A673 (cell line): ENCODE results near the gene RBFOX1. TPM values are rescaled to one million over a fixed set of nuclear protein-coding genes. Genes with fewer than 3 reads are reported as not detected.

Experiments used
- BruUV-seq: library from RNA; stranded (reverse); fragments of 400-500 nt; replicated peaks from 2 replicates; lab custom pipeline; 2021; lab: Mats Ljungman, UMichigan
- CTCF ChIA-PET: fragments of 300-600 bp; sonication (Branson Sonifier 250); formaldehyde crosslinking; loops from one replicate; lab custom pipeline; 2022; ENCODE audit warnings: antibody characterized with exemption; lab: Charles Lee
- POLR2A ChIA-PET: fragments of 300-600 bp; sonication (Branson Sonifier 250); formaldehyde crosslinking; loops from one replicate; lab custom pipeline; 2022; ENCODE audit warnings: antibody characterized with exemption; ENCODE audit not compliant: low non-redundant PET; lab: Charles Lee
- DNase-seq: peaks from one replicate; pipeline ENCODE4 v3.0.0-alpha.2; 2015; ENCODE audit warnings: low spot score
- H3K27ac ChIP-seq: fragments of 200-600 bp; sonication (generic); 2 replicates; pipeline ENCODE4 v1.5.1; 2016; ENCODE audit warnings: mixed run types, low read depth, mild to moderate bottlenecking, mixed read lengths, antibody characterized with exemption, low read length; ENCODE audit not compliant: poor library complexity, severe bottlenecking
- H3K27me3 ChIP-seq: fragments of 200-600 bp; sonication (generic); replicated peaks from 2 replicates; pipeline ENCODE4 v1.6.1; 2017; ENCODE audit warnings: mixed run types, low read depth, mild to moderate bottlenecking, mixed read lengths, antibody characterized with exemption, low read length; ENCODE audit not compliant: insufficient read depth, poor library complexity
- H3K36me3 ChIP-seq: fragments of 200-600 bp; sonication (generic); 2 replicates; pipeline ENCODE4 v1.6.1; 2016; ENCODE audit warnings: mixed run types, mild to moderate bottlenecking, mixed read lengths, antibody characterized with exemption, low read length; ENCODE audit not compliant: insufficient read depth, poor library complexity, severe bottlenecking
- H3K4me1 ChIP-seq: fragments of 200-600 bp; sonication (generic); 2 replicates; pipeline ENCODE4 v1.6.1; 2017; ENCODE audit warnings: mixed run types, mild to moderate bottlenecking, mixed read lengths, antibody characterized with exemption, low read length; ENCODE audit not compliant: insufficient read depth, poor library complexity, severe bottlenecking
- H3K4me3 ChIP-seq: fragments of 200-600 bp; sonication (generic); 2 replicates; pipeline ENCODE4 v1.5.1; 2016; ENCODE audit warnings: low read depth, mixed run types, mild to moderate bottlenecking, mixed read lengths, low read length; ENCODE audit not compliant: poor library complexity, severe bottlenecking
- H3K9me3 ChIP-seq: fragments of 200-600 bp; sonication (generic); 2 replicates; pipeline ENCODE4 v1.6.1; 2016; ENCODE audit warnings: mixed run types, low read depth, mild to moderate bottlenecking, mixed read lengths, antibody characterized with exemption, low read length; ENCODE audit not compliant: poor library complexity, severe bottlenecking
- CTCF ChIP-seq: fragments of 300-800, 200-600 bp; sonication (generic); conservative IDR thresholded peaks from 2 replicates; pipeline ENCODE4 v1.5.1; 2017; ENCODE audit warnings: low read depth, mild to moderate bottlenecking, antibody characterized with exemption, low read length, moderate library complexity, mixed read lengths
- EZH2 ChIP-seq: fragments of 200-600 bp; sonication (generic); IDR thresholded peaks from 2 replicates; pipeline ENCODE4 v1.6.1; 2017; ENCODE audit warnings: borderline replicate concordance, low read depth, mild to moderate bottlenecking, mixed read lengths, antibody characterized with exemption, low read length; ENCODE audit not compliant: poor library complexity, severe bottlenecking
- intact Hi-C: fragments of 100-400 bp; cut with micrococcal nuclease; formaldehyde crosslinking; loops from one replicate; pipeline ENCODE4 v1.10.0; 2022; ENCODE audit not compliant: unreplicated experiment
- total RNA-seq: library from RNA; stranded (reverse); gene quantifications from 2 replicates; pipeline ENCODE4 v1.2.3, GENCODE V29; 2021

The RBFOX1 gene
- total RNA-seq, 1 experiment from 2014 or later, result 1.8 TPM

- intact Hi-C loops, result no loop called here
- DNase-seq, result no peak
- CTCF ChIA-PET, result no interaction called here
- no TSS peak for BruUV-seq
- Histone ChIP-seq H3K36me3 (no peaks in the 10 kb centered on the region), H3K4me1 (no peaks in the 10 kb centered on the region), H3K4me3 (no peak overlapping the region), H3K27ac (no peak overlapping the region), H3K9me3 (peaks cover 5% of the 10 kb centered on the region), H3K27me3 (no peaks in the 10 kb centered on the region)
- POLR2A ChIA-PET, result no interaction called here
- TF ChIP-seq CTCF (no peak), EZH2 (no peak)
These were observed 62.2 kb downstream of the RBFOX1 start for GRCh38 chr16:7394720-7395336.

- CTCF ChIA-PET, result no interaction called here
- Histone ChIP-seq H3K4me3 (no peak overlapping the region), H3K27ac (no peak overlapping the region), H3K27me3 (no peaks in the 10 kb centered on the region), H3K36me3 (no peaks in the 10 kb centered on the region), H3K9me3 (no peaks in the 10 kb centered on the region), H3K4me1 (no peaks in the 10 kb centered on the region)
- peak; percentile 64 for DNase-seq
- TF ChIP-seq CTCF (no peak), EZH2 (no peak)
- intact Hi-C loops, result no loop called here
- no TSS peak for BruUV-seq
- POLR2A ChIA-PET, result no interaction called here
These were observed 65.3 kb downstream of the RBFOX1 start for GRCh38 chr16:7397901-7398300.

- DNase-seq, result no peak
- ChIA-PET POLR2A (no interaction called here), CTCF (no interaction called here)
- no peaks in the 10 kb centered on the region for H3K27me3 ChIP-seq
- no peaks in the 10 kb centered on the region for H3K4me1 ChIP-seq
- no TSS peak for BruUV-seq
- H3K27ac ChIP-seq, result no peak overlapping the region
- no peak overlapping the region for H3K4me3 ChIP-seq
- H3K9me3 ChIP-seq, result no peaks in the 10 kb centered on the region
- TF ChIP-seq EZH2 (no peak), CTCF (no peak)
- intact Hi-C loops, result no loop called here
- no peaks in the 10 kb centered on the region for H3K36me3 ChIP-seq
These were observed 65.9 kb downstream of the RBFOX1 start for GRCh38 chr16:7398536-7398935.
